ENCODE measurements around the gene RSBN1.

GRCh38 chr1:113759333-113760101 lies 52.8 kb downstream of the RSBN1 start, which contains the start of gene PHTF1:
- TF ChIP-seq CTCF (IDR thresholded peaks at IDR 0.05), result no peak
- TF ChIP-seq EZH2 (IDR thresholded peaks at IDR 0.05), result no peak

All from neural progenitor cell (in vitro differentiated cells).